Measurements from ENCODE around the gene SELENOH.
"Not testable (repeated sequence)": the region's sequence is repeated elsewhere in the genome, so short reads cannot be mapped to it uniquely, and the experiment has no call there.

The SELENOH gene

DNA sequence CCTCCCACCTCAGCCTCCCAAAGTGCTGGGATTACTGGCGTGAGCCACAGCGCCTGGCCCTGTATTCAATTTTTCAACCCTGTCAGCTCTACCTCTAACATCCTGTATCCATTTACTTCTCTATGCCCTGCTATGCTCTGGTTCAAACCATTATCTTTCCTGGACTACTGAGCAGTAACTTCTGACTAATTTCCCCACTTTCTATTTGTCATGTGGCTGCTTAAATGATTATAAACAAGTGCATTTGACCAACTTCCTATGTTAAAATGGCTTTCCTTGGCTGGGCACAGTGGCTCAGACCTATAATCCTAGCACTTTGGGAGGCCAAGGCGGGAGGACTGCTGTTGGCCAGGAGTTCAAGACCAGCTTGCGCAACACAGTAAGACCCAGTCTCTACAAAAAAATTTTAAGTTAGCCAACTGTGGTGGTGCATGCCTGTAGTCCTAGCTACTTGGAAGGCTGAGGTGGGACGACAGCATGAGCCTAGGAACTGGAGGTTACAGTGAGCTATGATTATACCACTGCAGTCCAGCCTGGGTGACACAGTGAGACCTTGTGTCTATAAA, 31.4 kb upstream of the SELENOH start:
- H3K27ac ChIP-seq = no peak overlapping the region
- TF ChIP-seq ZFX (IDR thresholded peaks at IDR 0.05) (no peak), CTCF (conservative IDR thresholded peaks at IDR 0.05) (no peak)

DNA sequence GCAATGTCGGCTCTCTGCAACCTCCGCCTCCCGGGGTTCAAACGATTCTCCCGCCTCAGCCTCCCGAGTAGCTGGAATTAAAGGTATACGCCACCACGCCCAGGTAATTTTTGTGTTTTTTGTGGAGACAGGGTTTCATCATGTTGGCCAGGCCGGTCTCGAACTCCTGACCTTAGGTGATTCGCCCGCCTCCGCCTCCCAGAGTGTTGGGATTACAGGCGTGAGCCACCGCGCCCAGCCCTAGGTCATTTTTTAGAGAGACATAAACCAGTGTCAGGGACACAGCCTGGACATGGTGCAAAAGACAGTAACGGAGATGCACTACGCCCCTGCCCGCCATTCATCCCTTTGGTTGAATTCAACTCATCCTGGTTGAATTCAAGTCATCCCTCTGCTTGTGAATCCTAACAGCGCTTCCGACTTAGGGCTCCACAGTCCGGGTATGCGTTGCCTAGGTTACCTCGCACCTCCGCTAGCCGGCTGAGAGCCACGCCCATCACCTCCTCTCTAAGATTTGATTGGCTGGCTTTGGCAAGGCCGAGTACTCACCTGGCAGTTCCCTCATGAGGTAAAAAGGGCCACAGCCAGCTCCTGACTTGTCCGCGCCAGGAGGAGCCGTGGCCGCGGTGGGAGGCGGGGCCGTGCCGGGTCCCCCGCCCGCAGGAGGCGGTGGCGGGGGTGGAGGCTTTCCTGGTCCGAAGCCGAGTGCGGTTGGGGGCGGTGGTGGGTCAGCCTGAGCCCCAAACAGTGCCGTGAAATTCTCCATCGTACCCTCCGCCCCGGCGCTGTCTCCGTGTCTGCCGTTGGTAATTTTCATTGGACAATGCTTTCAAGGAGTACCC, 29.7 kb upstream of the SELENOH start, which contains the start of gene MED19:
Gene MED19, minus strand, starts transcription at position 802 of the 842 bp plus-strand sequence. Its CDS starts 36 bp downstream, at position 766.
- peak within 1 kb of the TSS; percentile 100 for H3K27ac ChIP-seq
- TF ChIP-seq CTCF (conservative IDR thresholded peaks at IDR 0.05) (no peak), ZFX (IDR thresholded peaks at IDR 0.05) (no peak)

DNA sequence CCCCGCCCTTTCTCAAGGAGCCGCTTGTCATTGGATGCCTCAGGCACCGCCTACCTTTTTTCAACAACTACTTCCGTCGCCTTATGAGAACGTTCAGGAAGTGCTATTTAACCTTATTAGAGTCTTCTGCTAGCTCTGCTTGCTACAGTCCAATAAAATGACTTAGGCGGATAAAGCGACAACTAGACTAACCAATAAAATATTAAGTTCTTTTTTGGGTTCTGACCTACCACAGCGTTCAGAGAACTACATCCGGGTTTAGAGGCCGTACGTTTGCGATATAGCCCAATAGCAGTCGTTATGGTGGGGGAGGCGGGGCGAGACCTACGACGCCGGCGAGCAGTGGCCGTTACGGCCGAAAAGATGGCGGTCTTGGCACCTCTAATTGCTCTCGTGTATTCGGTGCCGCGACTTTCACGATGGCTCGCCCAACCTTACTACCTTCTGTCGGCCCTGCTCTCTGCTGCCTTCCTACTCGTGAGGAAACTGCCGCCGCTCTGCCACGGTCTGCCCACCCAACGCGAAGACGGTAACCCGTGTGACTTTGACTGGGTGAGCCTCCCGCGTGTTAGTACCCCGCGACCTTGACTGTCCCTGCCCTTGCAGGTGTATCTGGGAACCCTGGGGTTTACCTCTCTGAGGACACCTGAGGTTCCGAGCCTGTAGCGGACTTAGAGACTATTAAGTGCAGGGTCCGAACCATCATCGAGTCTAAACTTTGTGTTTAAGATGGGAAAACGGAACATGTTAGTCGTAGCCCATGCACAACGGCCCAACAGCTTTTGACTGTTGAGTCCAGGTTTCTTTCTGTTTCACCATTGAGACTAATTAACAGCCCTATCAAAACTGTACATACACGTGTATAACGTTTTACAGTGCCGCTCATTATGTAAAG, 28.8 kb upstream of the SELENOH start, which contains the start of gene TMX2:
Gene TMX2, plus strand, starts transcription at position 338 of the 895 bp plus-strand sequence. Its CDS starts 26 bp downstream, at position 364.
- no peak for TF ChIP-seq CTCF (conservative IDR thresholded peaks at IDR 0.05)
- TF ChIP-seq ZFX (IDR thresholded peaks at IDR 0.05) = no peak
- H3K27ac ChIP-seq = peak within 1 kb of the TSS; percentile 100

GRCh38 chr11:57713835-57714234, 27.5 kb upstream of the SELENOH start:
- TF ChIP-seq ZFX (IDR thresholded peaks at IDR 0.05) (no peak), CTCF (conservative IDR thresholded peaks at IDR 0.05) (no peak)
- peak overlapping the region; percentile 100; the same call in 1 of the 2 replicates for H3K27ac ChIP-seq

DNA sequence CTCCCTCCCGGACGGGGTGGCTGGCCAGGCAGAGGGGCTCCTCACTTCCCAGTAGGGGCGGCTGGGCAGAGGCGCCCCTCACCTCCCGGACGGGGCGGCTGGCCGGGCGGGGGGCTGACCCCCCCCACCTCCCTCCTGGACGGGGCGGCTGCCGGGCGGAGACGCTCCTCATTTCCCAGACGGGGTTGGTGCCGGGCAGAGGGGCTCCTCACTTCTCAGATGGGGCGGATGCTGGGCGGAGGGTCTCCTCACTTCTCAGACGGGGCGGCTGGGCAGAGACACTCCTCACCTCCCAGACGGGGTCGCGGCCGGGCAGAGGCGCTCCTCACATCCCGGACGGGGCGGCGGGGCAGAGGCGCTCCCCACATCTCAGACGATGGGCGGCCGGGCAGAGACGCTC, 24.6 kb upstream of the SELENOH start:
- not testable (repeated sequence) for H3K27ac ChIP-seq

DNA sequence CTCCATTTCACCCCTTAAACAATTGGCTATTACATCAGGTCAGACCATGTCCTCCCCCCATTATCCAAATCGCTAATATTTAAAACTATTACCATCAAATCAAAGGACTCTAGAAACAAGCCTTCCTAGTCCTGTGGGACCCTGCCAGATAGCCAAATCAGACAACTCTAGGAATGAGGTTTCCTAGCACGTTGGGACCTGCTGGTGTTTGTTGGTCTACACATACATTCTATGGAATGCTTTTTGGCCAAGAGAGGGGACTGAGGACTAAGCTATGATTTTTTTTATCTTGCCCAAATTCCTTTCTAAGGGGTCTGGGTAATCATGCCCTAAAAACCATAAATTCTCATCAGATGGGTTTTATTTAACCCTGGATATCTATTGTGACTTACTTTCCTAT, 14.1 kb upstream of the SELENOH start:
- TF ChIP-seq CTCF (conservative IDR thresholded peaks at IDR 0.05) = no peak
- TF ChIP-seq ZFX (IDR thresholded peaks at IDR 0.05) = no peak
- H3K27ac ChIP-seq = no peak overlapping the region

GRCh38 chr11:57728829-57729228, 12.5 kb upstream of the SELENOH start:
- no peak overlapping the region for H3K27ac ChIP-seq
- TF ChIP-seq CTCF (conservative IDR thresholded peaks at IDR 0.05) = no peak
- TF ChIP-seq ZFX (IDR thresholded peaks at IDR 0.05) = no peak

Measured in C4-2B (cell line).